Type B pancreatic cell (in vitro differentiated cells): ENCODE measurements around the gene E2F7. TPM values are rescaled to one million over a fixed set of nuclear protein-coding genes. Genes with fewer than 3 reads are reported as not detected.

Source experiments
- DNase-seq: peaks from one replicate; pipeline ENCODE4 v3.0.0; 2021; ENCODE audit warnings: mixed read lengths; ENCODE audit not compliant: unreplicated experiment; ENCODE audit errors: extremely low spot score
- H3K27ac Mint-ChIP-seq: 2 replicates; pipeline ENCODE4 v1.8.0; 2021; ENCODE audit warnings: mild to moderate bottlenecking, mixed read lengths
- H3K27me3 Mint-ChIP-seq: 2 replicates; pipeline ENCODE4 v1.8.0; 2021; ENCODE audit warnings: mixed read lengths
- H3K36me3 Mint-ChIP-seq: 2 replicates; pipeline ENCODE4 v1.8.0; 2021; ENCODE audit warnings: mixed read lengths
- H3K4me1 Mint-ChIP-seq: one replicate; pipeline ENCODE4 v1.8.0; 2021; ENCODE audit warnings: mixed read lengths; ENCODE audit not compliant: unreplicated experiment
- H3K4me3 Mint-ChIP-seq: 2 replicates; pipeline ENCODE4 v1.8.0; 2021; ENCODE audit warnings: mild to moderate bottlenecking, mixed read lengths
- H3K9me3 Mint-ChIP-seq: 2 replicates; pipeline ENCODE4 v1.8.0; 2021; ENCODE audit warnings: mixed read lengths
- CTCF ChIP-seq: fragments of 200-600 bp; sonication (generic); conservative IDR thresholded peaks from 2 replicates; pipeline ENCODE4 v1.5.0; 2021; ENCODE audit warnings: antibody characterized with exemption, mild to moderate bottlenecking
- total RNA-seq: library from RNA; stranded (reverse); gene quantifications from 2 replicates; pipeline ENCODE4 v1.2.1, GENCODE V29; 2021; ENCODE audit warnings: low replicate concordance

E2F7 gene
- total RNA-seq, 1 donor from 2014 or later = 24.8 TPM

- peaks cover 8% of the 10 kb centered on the region for H3K4me1 Mint-ChIP-seq
- peaks cover 4% of the 10 kb centered on the region for H3K27me3 Mint-ChIP-seq
- no peak for TF ChIP-seq CTCF
- no peaks in the 10 kb centered on the region for H3K9me3 Mint-ChIP-seq
- no peak overlapping the region for H3K27ac Mint-ChIP-seq
- H3K36me3 Mint-ChIP-seq = no peaks in the 10 kb centered on the region
- no peak overlapping the region for H3K4me3 Mint-ChIP-seq
- no peak for DNase-seq
Measured at GRCh38 chr12:76998908-76999556, 66.3 kb downstream of the E2F7 start.

- no peak for DNase-seq
- Mint-ChIP-seq H3K27me3 (peaks cover 4% of the 10 kb centered on the region), H3K4me3 (no peak overlapping the region), H3K36me3 (no peaks in the 10 kb centered on the region), H3K9me3 (no peaks in the 10 kb centered on the region), H3K4me1 (peaks cover 8% of the 10 kb centered on the region), H3K27ac (no peak overlapping the region)
- no peak for TF ChIP-seq CTCF
Measured at GRCh38 chr12:76998386-76998785, 67.0 kb downstream of the E2F7 start.

GRCh38 chr12:76997011-76997780 lies 68.2 kb downstream of the E2F7 start:
- no peaks in the 10 kb centered on the region for H3K9me3 Mint-ChIP-seq
- no peak for TF ChIP-seq CTCF
- no peak for DNase-seq
- peaks cover under 1% of the 10 kb centered on the region for H3K27me3 Mint-ChIP-seq
- H3K27ac Mint-ChIP-seq = no peak overlapping the region
- H3K36me3 Mint-ChIP-seq = no peaks in the 10 kb centered on the region
- peaks cover 8% of the 10 kb centered on the region for H3K4me1 Mint-ChIP-seq
- no peak overlapping the region for H3K4me3 Mint-ChIP-seq

GRCh38 chr12:76990716-76991115 lies 74.7 kb downstream of the E2F7 start:
- no peaks in the 10 kb centered on the region for H3K4me1 Mint-ChIP-seq
- no peaks in the 10 kb centered on the region for H3K36me3 Mint-ChIP-seq

GRCh38 chr12:76984566-76984965 lies 80.8 kb downstream of the E2F7 start:
- H3K27me3 Mint-ChIP-seq = no peaks in the 10 kb centered on the region
- no peaks in the 10 kb centered on the region for H3K4me1 Mint-ChIP-seq
- no peak for TF ChIP-seq CTCF

More at GRCh38 chr12:76990716-76991115, 74.7 kb downstream of the E2F7 start:
- Mint-ChIP-seq H3K4me3 (no peak overlapping the region), H3K27ac (no peak overlapping the region), H3K9me3 (no peaks in the 10 kb centered on the region), H3K27me3 (no peaks in the 10 kb centered on the region)
- TF ChIP-seq CTCF = no peak
- no peak for DNase-seq

More at GRCh38 chr12:76984566-76984965, 80.8 kb downstream of the E2F7 start:
- DNase-seq = no peak
- H3K4me3 Mint-ChIP-seq = no peak overlapping the region
- H3K27ac Mint-ChIP-seq = no peak overlapping the region
- no peaks in the 10 kb centered on the region for H3K36me3 Mint-ChIP-seq
- H3K9me3 Mint-ChIP-seq = peaks cover 22% of the 10 kb centered on the region
